Retinal pigment epithelial cell (primary cell): ENCODE results near the gene SMIM27.

Experiments used
- DNase-seq: peaks from one replicate; pipeline ENCODE4 v3.0.0-alpha.2; 2010; ENCODE audit warnings: low read depth
- H3K4me3 ChIP-seq: 2 replicates; pipeline ENCODE4 v1.5.1; 2011; ENCODE audit warnings: mild to moderate bottlenecking, low read length, control low read depth, moderate library complexity
- TF ChIP-seq, protein P1 (sequence below): conservative IDR thresholded peaks from 2 replicates; pipeline ENCODE4 v1.5.1; 2011; ENCODE audit warnings: low read depth, low read length, control low read depth, inconsistent platforms

The SMIM27 gene

DNA sequence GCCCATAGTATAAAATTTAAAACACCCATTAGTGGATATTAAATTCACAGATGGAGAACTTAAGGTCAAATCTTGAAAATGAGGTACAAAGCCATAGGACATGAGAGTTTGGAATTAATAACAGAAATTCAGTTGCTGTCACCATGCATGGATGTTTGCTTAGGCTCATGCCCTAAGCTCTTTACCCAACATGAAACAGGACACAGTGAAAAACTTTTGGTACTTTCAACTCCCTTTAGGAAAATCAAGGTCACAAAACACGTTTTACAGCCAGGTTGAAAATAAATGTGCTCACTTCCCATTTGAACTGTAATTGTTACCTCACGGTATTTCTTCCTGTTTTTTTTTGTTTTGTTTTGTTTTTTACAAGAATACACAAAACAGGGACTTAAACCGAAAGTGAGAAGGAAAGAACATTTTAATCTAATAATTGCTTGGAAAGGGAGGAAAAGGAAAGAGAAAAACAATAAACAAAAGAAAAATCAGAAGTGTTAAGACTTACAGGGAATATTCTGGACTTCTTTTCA, 6.3 kb downstream of the SMIM27 start:
- H3K4me3 ChIP-seq, result no peak overlapping the region
- DNase-seq, result no peak
- TF ChIP-seq, protein P1, sequence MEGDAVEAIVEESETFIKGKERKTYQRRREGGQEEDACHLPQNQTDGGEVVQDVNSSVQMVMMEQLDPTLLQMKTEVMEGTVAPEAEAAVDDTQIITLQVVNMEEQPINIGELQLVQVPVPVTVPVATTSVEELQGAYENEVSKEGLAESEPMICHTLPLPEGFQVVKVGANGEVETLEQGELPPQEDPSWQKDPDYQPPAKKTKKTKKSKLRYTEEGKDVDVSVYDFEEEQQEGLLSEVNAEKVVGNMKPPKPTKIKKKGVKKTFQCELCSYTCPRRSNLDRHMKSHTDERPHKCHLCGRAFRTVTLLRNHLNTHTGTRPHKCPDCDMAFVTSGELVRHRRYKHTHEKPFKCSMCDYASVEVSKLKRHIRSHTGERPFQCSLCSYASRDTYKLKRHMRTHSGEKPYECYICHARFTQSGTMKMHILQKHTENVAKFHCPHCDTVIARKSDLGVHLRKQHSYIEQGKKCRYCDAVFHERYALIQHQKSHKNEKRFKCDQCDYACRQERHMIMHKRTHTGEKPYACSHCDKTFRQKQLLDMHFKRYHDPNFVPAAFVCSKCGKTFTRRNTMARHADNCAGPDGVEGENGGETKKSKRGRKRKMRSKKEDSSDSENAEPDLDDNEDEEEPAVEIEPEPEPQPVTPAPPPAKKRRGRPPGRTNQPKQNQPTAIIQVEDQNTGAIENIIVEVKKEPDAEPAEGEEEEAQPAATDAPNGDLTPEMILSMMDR, result no peak

DNA sequence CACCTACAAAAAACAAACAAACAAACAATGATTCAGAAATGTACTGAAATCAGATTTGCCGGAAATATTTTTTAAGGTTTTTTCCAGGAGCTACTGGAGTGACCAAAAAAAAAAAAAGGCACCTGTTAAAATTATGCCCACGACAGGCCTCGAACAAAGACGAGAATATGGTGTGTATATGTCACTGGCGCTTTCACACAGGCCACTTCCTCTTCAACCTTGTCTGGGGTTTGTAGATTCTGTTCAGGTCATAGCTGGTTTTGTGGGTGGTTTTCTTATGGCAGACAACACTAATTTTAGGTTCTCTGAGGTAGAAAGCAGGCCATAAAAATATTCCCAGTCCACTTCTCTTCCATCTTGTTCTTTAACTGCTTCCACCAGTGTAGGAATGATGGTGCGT, 13.8 kb downstream of the SMIM27 start:
- TF ChIP-seq, protein P1, result no peak
- no peak overlapping the region for H3K4me3 ChIP-seq
- no peak for DNase-seq

DNA sequence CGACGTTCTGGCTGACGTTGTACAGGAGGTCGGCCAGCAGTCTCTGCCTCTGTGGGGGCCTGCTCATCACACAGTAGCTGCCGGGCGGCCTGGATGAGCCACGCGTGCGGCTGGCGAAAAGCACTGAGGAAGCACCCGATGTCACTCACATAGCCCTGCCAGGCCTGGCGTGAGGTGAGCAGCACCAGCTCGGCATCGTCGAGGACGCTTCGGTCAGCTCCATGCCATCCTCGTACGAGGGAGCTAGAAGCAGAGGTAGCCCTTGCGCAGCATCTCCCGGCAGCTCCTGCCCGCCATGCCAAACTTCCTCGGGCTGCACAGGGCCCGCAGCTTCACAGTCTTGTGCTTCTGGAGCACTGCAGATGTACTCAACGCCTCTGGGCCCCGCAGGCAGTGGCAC, 14.6 kb downstream of the SMIM27 start:
- no peak for DNase-seq

DNA sequence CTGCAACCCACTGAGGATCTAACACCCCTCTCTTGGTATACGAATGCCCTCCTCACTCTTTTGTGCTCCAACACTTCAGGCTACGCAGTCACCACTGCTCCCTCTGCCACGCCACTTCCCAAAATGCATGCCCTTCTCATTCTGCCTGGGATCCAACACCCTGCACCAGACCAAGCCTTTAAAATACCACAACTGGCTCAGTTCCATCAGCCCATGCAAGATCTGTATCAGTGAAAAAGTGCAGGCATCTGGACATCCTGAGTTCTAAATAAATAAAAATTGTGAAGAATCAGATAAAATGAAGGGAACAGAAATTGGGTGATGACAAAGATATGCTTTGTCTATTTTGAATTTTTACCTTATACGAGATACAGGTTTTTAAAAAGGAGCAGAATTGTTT, 18.1 kb downstream of the SMIM27 start:
- no peak overlapping the region for H3K4me3 ChIP-seq
- DNase-seq, result no peak
- TF ChIP-seq, protein P1, result no peak

More for the DNA sequence above, 14.6 kb downstream of the SMIM27 start:
- TF ChIP-seq, protein P1, result no peak
- no peak overlapping the region for H3K4me3 ChIP-seq

DNA sequence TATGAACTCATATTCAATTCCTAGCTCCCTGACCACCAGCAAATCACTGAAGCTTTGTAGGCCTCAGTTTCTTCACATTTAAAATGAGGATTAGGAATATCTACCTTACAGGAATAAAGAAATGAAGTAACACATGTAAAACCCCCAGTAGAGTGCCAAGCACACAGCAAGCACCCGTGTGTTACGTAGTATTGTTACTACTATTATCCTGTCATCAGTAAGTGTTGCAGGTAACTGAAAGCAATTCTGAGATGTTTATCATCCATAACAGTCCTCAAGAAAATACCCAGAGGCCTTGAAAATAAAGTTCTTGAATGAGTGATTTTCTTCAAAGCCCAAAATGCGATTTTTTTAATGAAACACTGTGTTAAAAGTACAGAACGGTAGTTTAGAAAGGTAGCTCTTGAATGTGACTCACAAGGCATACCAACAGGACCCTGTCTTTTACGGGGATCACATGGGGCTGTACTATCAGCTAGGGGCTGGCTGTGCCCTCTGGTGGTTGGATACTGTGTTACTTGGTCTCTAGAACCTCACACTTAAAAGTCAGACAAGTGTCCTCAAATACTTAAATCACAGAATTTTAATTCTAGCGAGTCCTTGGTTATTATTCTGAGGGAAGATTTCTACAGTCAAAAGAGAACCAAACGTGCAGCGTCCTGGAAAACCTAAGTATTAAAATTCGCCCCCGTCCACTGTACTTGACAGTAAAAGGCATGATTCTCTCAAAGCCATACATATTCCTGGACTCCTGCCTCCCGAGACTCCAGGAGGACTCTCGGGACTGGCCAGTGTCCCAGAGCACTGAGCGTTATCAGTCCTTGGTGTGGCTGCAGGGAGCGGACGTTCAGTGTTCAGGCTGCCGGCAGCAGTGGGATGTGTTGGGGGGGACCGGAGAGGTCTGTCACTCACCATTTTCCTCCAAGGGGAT, 20.1 kb downstream of the SMIM27 start:
- peak overlapping the region; percentile 92 for H3K4me3 ChIP-seq
- TF ChIP-seq, protein P1, result peak; percentile 85
- peak; percentile 58 for DNase-seq

DNA sequence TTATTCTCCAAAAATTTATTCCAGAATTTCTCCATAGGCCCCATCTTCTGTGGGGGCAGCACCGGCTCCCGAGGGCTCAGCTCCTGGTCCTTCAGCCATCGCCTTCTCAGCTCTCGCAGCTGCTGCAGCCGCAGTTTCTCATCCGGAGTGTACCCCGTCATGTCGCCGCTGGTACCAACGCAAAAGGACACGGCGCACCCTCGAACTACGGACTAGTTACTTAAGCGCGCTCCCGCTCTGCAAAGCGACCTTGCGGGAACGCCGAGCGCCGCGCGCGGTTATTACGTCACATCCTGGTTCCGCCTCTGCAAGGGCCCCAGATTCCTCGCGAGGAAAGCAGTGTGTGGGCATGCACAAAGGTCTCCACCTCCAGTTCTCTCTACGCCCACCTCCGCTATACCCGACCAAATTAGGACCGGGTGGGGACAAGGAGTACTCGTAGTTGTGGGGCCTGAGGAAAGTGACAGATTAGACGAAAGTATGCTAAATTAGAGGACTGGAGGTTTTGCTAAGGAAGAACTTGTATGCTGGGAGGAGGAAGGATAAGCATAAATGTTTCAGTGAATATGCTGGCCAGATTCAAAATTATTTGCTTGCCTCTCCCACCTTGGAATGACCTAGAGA, 20.9 kb downstream of the SMIM27 start, which contains the start of gene NDUFB6:
TSS of gene NDUFB6 (minus strand) at position 260 of the 624 bp plus-strand sequence. CDS start at position 161, 99 bp downstream.
- TF ChIP-seq, protein P1, result no peak
- peak; percentile 82 for DNase-seq
- peak within 1 kb of the TSS; percentile 92 for H3K4me3 ChIP-seq
